ENCODE results near the gene S1PR1. TPM values are rescaled to one million over a fixed set of nuclear protein-coding genes. Genes with fewer than 3 reads are reported as not detected.
"Not testable (repeated sequence)": the region's sequence is repeated elsewhere in the genome, so short reads cannot be mapped to it uniquely, and the experiment has no call there.

S1PR1 gene
- 100 to 1,000 TPM in 2 of 3 donors, 10 to 100 TPM in 1; 99.8 to 142 (median 126) TPM for polyA plus RNA-seq

- H3K36me3 Mint-ChIP-seq, result peaks cover 26 to 36% (median 27%) of the 10 kb centered on the region in 3 donors
- H3K27me3 Mint-ChIP-seq (ENCODE audit: low read depth in 3 of 3), result peaks cover 14 to 32% (median 32%) of the 10 kb centered on the region in 3 donors
- H3K27ac Mint-ChIP-seq, result peak within 1 kb of the TSS; percentile 92 to 100 (median 98)
- H3K4me3 Mint-ChIP-seq, result peak within 1 kb of the TSS; percentile 96 to 100 (median 98)
- H3K4me1 Mint-ChIP-seq, result peaks cover 60 to 67% of the 10 kb centered on the region in 2 donors
- peak; percentile 74 to 77 (median 75) for DNase-seq
- H3K9me3 Mint-ChIP-seq, result no peaks in the 10 kb centered on the region
Measured at GRCh38 chr1:101236516-101237228, at the start of gene S1PR1. Gene S1PR1 (plus strand): TSS chr1:101237019. CDS start chr1:101238985, 1,966 bp downstream.

GRCh38 chr1:101187297-101187696 is 49.5 kb upstream of the S1PR1 start:
- H3K27me3 Mint-ChIP-seq (ENCODE audit: low read depth in 3 of 3), result peaks cover 0 to 5% (median 1%) of the 10 kb centered on the region in 3 donors
- peaks cover 0 to 8% (median 0%) of the 10 kb centered on the region in 3 donors for H3K36me3 Mint-ChIP-seq
- H3K4me1 Mint-ChIP-seq, result no peaks in the 10 kb centered on the region
- DNase-seq, result no peak
- H3K27ac Mint-ChIP-seq, result peak overlapping the region in 1 of 6 donors; percentile 7
- H3K4me3 Mint-ChIP-seq, result no peak overlapping the region
- H3K9me3 Mint-ChIP-seq, result no peaks in the 10 kb centered on the region

- Mint-ChIP-seq H3K4me3 (no peak overlapping the region), H3K27ac (no peak overlapping the region), H3K36me3 (peaks cover 0 to 8% (median 0%) of the 10 kb centered on the region in 3 donors), H3K9me3 (no peaks in the 10 kb centered on the region), H3K4me1 (no peaks in the 10 kb centered on the region), H3K27me3 (ENCODE audit: low read depth in 3 of 3) (peaks cover 0 to 5% (median 1%) of the 10 kb centered on the region in 3 donors)
- no peak for DNase-seq
Measured at GRCh38 chr1:101188331-101188730, 48.5 kb upstream of the S1PR1 start.

- not testable (repeated sequence) for H3K36me3 Mint-ChIP-seq; H3K4me1 Mint-ChIP-seq; H3K4me3 Mint-ChIP-seq; H3K9me3 Mint-ChIP-seq; H3K27me3 Mint-ChIP-seq (ENCODE audit: low read depth in 3 of 3); H3K27ac Mint-ChIP-seq; DNase-seq
Measured at GRCh38 chr1:101188968-101189367, 47.9 kb upstream of the S1PR1 start.

- Mint-ChIP-seq H3K9me3 (no peaks in the 10 kb centered on the region), H3K36me3 (peaks cover 0 to 4% (median 0%) of the 10 kb centered on the region in 3 donors), H3K4me1 (no peaks in the 10 kb centered on the region), H3K4me3 (no peak overlapping the region), H3K27ac (no peak overlapping the region), H3K27me3 (ENCODE audit: low read depth in 3 of 3) (peaks cover 0 to 5% (median 1%) of the 10 kb centered on the region in 3 donors)
- no peak for DNase-seq
Measured at GRCh38 chr1:101190441-101190840, 46.4 kb upstream of the S1PR1 start.

GRCh38 chr1:101191049-101191448 is 45.8 kb upstream of the S1PR1 start:
- no peak for DNase-seq
- H3K27ac Mint-ChIP-seq, result no peak overlapping the region
- H3K4me3 Mint-ChIP-seq, result no peak overlapping the region
- H3K36me3 Mint-ChIP-seq, result peaks cover 0 to 4% (median 0%) of the 10 kb centered on the region in 3 donors
- peaks cover 0 to 5% (median 1%) of the 10 kb centered on the region in 3 donors for H3K27me3 Mint-ChIP-seq (ENCODE audit: low read depth in 3 of 3)
- peaks cover 0 to 2% (median 0%) of the 10 kb centered on the region in 6 donors for H3K9me3 Mint-ChIP-seq
- no peaks in the 10 kb centered on the region for H3K4me1 Mint-ChIP-seq

GRCh38 chr1:101193733-101194169 is 43.1 kb upstream of the S1PR1 start:
- Mint-ChIP-seq H3K27ac (no peak overlapping the region), H3K4me3 (no peak overlapping the region), H3K9me3 (peaks cover 0 to 2% (median 0%) of the 10 kb centered on the region in 6 donors), H3K27me3 (ENCODE audit: low read depth in 3 of 3) (peaks cover 0 to 2% (median 1%) of the 10 kb centered on the region in 3 donors), H3K4me1 (no peaks in the 10 kb centered on the region), H3K36me3 (peaks cover 0 to 4% (median 0%) of the 10 kb centered on the region in 3 donors)
- DNase-seq, result no peak

- peaks cover 1 to 3% (median 2%) of the 10 kb centered on the region in 3 donors for H3K27me3 Mint-ChIP-seq (ENCODE audit: low read depth in 3 of 3)
- no peak for DNase-seq
- no peaks in the 10 kb centered on the region for H3K4me1 Mint-ChIP-seq
- peaks cover 0 to 2% (median 0%) of the 10 kb centered on the region in 6 donors for H3K9me3 Mint-ChIP-seq
- no peak overlapping the region for H3K27ac Mint-ChIP-seq
- no peak overlapping the region for H3K4me3 Mint-ChIP-seq
- peaks cover 0 to 4% (median 0%) of the 10 kb centered on the region in 3 donors for H3K36me3 Mint-ChIP-seq
Measured at GRCh38 chr1:101194746-101195145, 42.1 kb upstream of the S1PR1 start.

GRCh38 chr1:101196668-101197067 is 40.2 kb upstream of the S1PR1 start:
- no peak for DNase-seq
- H3K27ac Mint-ChIP-seq, result peak overlapping the region in 1 of 6 donors; percentile 36
- H3K36me3 Mint-ChIP-seq, result peaks cover 0 to 11% (median 0%) of the 10 kb centered on the region in 3 donors
- peaks cover 1 to 3% (median 2%) of the 10 kb centered on the region in 3 donors for H3K27me3 Mint-ChIP-seq (ENCODE audit: low read depth in 3 of 3)
- peaks cover 0 to 2% (median 0%) of the 10 kb centered on the region in 6 donors for H3K9me3 Mint-ChIP-seq
- no peaks in the 10 kb centered on the region for H3K4me1 Mint-ChIP-seq
- H3K4me3 Mint-ChIP-seq, result no peak overlapping the region

GRCh38 chr1:101198842-101199636 is 37.8 kb upstream of the S1PR1 start:
- no peak overlapping the region for H3K27ac Mint-ChIP-seq
- H3K27me3 Mint-ChIP-seq (ENCODE audit: low read depth in 3 of 3), result peaks cover 0 to 3% (median 2%) of the 10 kb centered on the region in 3 donors
- peaks cover 0 to 2% (median 0%) of the 10 kb centered on the region in 6 donors for H3K9me3 Mint-ChIP-seq
- no peak for DNase-seq
- peaks cover 0 to 11% (median 0%) of the 10 kb centered on the region in 3 donors for H3K36me3 Mint-ChIP-seq
- H3K4me1 Mint-ChIP-seq, result no peaks in the 10 kb centered on the region
- no peak overlapping the region for H3K4me3 Mint-ChIP-seq

- no peak for DNase-seq
- Mint-ChIP-seq H3K4me3 (no peak overlapping the region), H3K27ac (no peak overlapping the region), H3K9me3 (peaks cover 0 to 2% (median 0%) of the 10 kb centered on the region in 6 donors), H3K36me3 (peaks cover 0 to 11% (median 0%) of the 10 kb centered on the region in 3 donors), H3K4me1 (no peaks in the 10 kb centered on the region), H3K27me3 (ENCODE audit: low read depth in 3 of 3) (peaks cover 0 to 3% (median 2%) of the 10 kb centered on the region in 3 donors)
Measured at GRCh38 chr1:101199637-101199982, 37.2 kb upstream of the S1PR1 start.

- H3K27ac Mint-ChIP-seq, result no peak overlapping the region
- H3K36me3 Mint-ChIP-seq, result peaks cover 0 to 11% (median 0%) of the 10 kb centered on the region in 3 donors
- no peak for DNase-seq
- no peak overlapping the region for H3K4me3 Mint-ChIP-seq
- H3K9me3 Mint-ChIP-seq, result peaks cover 0 to 2% (median 0%) of the 10 kb centered on the region in 6 donors
- H3K27me3 Mint-ChIP-seq (ENCODE audit: low read depth in 3 of 3), result peaks cover 0 to 3% (median 2%) of the 10 kb centered on the region in 3 donors
- no peaks in the 10 kb centered on the region for H3K4me1 Mint-ChIP-seq
Measured at GRCh38 chr1:101200513-101200912, 36.3 kb upstream of the S1PR1 start.

- Mint-ChIP-seq H3K9me3 (no peaks in the 10 kb centered on the region), H3K36me3 (peaks cover 0 to 6% (median 0%) of the 10 kb centered on the region in 3 donors), H3K4me1 (no peaks in the 10 kb centered on the region), H3K4me3 (no peak overlapping the region), H3K27ac (no peak overlapping the region), H3K27me3 (ENCODE audit: low read depth in 3 of 3) (peaks cover 0 to 3% (median 2%) of the 10 kb centered on the region in 3 donors)
- DNase-seq, result no peak
Measured at GRCh38 chr1:101203820-101204540, 32.8 kb upstream of the S1PR1 start.
